GM21717 (cell line): ENCODE measurements around the gene SH3BGRL3.
A peak's percentile ranks its signal among the peaks of the same experiment; 100 is the strongest.
"Not testable (repeated sequence)": the region's sequence is repeated elsewhere in the genome, so short reads cannot be mapped to it uniquely, and the experiment has no call there.

Source experiments
- ATAC-seq: cut with Tn5 transposase; IDR thresholded peaks from one replicate; pipeline ENCODE4 v1.9.1; 2021; ENCODE audit warnings: mild to moderate bottlenecking, moderate library complexity; ENCODE audit not compliant: unreplicated experiment

The SH3BGRL3 gene

GRCh38 chr1:26315874-26316850 is 36.3 kb downstream of the SH3BGRL3 start:
- no peak for ATAC-seq

- no peak for ATAC-seq
Measured at GRCh38 chr1:26317146-26317545, 37.3 kb downstream of the SH3BGRL3 start.

- peak; percentile 38 for ATAC-seq
Measured at GRCh38 chr1:26317612-26318337, 37.9 kb downstream of the SH3BGRL3 start, which contains the start of gene CD52. CD52 (plus strand) TSS chr1:26317958; CDS start chr1:26318018, 60 bp downstream.

GRCh38 chr1:26318338-26319064 is 38.6 kb downstream of the SH3BGRL3 start:
- no peak for ATAC-seq

GRCh38 chr1:26320896-26321295 is 41.0 kb downstream of the SH3BGRL3 start:
- ATAC-seq: no peak

- no peak for ATAC-seq
Measured at GRCh38 chr1:26321315-26322041, 41.6 kb downstream of the SH3BGRL3 start.

GRCh38 chr1:26322042-26322331 is 42.1 kb downstream of the SH3BGRL3 start:
- no peak for ATAC-seq

GRCh38 chr1:26323382-26323781 is 43.5 kb downstream of the SH3BGRL3 start:
- no peak for ATAC-seq

- no peak for ATAC-seq
Measured at GRCh38 chr1:26324550-26324949, 44.7 kb downstream of the SH3BGRL3 start.

- no peak for ATAC-seq
Measured at GRCh38 chr1:26327956-26328362, 48.1 kb downstream of the SH3BGRL3 start.

- no peak for ATAC-seq
Measured at GRCh38 chr1:26328597-26328996, 48.7 kb downstream of the SH3BGRL3 start.

- not testable (repeated sequence) for ATAC-seq
Measured at GRCh38 chr1:26329380-26329779, 49.5 kb downstream of the SH3BGRL3 start.

GRCh38 chr1:26330276-26330675 is 50.4 kb downstream of the SH3BGRL3 start:
- ATAC-seq: no peak
